Gastrocnemius medialis (tissue), 4 donors: ENCODE results near the gene DIAPH1.
A peak's percentile ranks its signal among the peaks of the same experiment; 100 is the strongest.

Experiments
- POLR2A ChIP-seq, 2 donors: fragments of 450-650 bp; IDR thresholded peaks; one replicate each; pipeline ENCODE4 v1.6.1; 2017; ENCODE audit warnings: antibody characterized with exemption in 2 of 2, mild to moderate bottlenecking in 2 of 2, moderate library complexity in 2 of 2
- TF ChIP-seq, protein P1 (sequence below), 5 experiments: fragments of 450-650 bp in 3 of 5; fragments of 200-600 bp in 2 of 5; sonication (generic) in 2 of 5; IDR thresholded peaks in 4 of 5; conservative IDR thresholded peaks in 1 of 5; 1 replicate in 4 of 5; 2 replicates in 1 of 5; pipeline ENCODE4 v1.5.1; 2016 to 2019; ENCODE audit warnings: antibody characterized with exemption in 5 of 5, mild to moderate bottlenecking in 3 of 5, moderate library complexity in 3 of 5

DNA sequence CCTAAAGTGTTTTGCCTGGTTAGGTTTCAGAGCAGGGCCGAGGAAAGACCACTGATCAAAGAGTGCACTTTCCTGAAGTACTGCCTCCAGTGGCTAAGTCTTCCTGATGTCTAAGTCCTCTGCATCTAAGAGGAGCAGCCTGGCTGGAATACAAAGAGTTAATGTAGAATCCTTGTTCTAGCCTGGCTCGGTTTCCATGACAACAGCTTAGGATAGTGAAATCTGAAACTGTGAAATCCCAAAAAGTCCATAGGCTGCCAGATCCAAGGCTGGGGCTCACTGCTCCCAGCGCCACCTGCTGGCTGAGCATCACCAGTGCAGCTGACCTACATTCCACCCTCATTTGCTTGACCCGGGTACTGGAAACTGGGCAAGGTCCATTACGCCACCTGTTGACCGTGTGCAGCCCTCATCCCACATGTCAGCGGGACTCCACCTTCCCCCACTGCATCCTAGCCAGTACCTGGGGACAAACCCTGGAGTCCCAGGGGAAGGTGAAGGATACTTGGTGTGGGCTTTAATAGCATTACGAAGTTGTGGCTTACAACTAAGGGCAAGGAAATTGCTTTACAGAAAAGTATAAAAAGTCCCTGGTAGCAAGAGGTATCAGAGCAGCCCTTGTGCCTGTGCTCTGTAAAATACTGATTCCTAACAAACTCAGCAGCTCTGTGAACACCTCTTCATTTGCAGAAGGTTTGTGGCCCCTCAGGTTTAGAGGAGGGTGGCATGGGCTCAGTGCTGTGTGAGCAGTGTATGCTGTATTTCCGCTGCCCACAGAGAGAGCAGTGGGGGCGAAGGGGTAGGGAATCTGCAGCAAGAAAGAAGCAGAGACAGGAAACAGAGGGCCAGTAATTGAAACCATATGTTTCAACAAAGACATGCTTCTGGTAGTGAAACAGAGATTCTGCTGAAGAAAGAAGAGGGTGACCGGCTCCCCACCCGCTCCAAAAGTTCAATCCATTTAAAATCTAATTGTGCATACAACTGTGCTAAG is 93.9 kb downstream of the DIAPH1 start:
- TF ChIP-seq, protein P1, sequence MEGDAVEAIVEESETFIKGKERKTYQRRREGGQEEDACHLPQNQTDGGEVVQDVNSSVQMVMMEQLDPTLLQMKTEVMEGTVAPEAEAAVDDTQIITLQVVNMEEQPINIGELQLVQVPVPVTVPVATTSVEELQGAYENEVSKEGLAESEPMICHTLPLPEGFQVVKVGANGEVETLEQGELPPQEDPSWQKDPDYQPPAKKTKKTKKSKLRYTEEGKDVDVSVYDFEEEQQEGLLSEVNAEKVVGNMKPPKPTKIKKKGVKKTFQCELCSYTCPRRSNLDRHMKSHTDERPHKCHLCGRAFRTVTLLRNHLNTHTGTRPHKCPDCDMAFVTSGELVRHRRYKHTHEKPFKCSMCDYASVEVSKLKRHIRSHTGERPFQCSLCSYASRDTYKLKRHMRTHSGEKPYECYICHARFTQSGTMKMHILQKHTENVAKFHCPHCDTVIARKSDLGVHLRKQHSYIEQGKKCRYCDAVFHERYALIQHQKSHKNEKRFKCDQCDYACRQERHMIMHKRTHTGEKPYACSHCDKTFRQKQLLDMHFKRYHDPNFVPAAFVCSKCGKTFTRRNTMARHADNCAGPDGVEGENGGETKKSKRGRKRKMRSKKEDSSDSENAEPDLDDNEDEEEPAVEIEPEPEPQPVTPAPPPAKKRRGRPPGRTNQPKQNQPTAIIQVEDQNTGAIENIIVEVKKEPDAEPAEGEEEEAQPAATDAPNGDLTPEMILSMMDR (IDR thresholded peaks at IDR 0.05 in 4 of 5, conservative IDR thresholded peaks at IDR 0.05 in 1 of 5): peak; percentile 98 to 99 (median 99)
- no peak for TF ChIP-seq POLR2A (IDR thresholded peaks at IDR 0.05)
